ENCODE measurements around the gene TMCO1.

TMCO1 gene

GRCh38 chr1:165688046-165688445 lies 80.6 kb downstream of the TMCO1 start:
- Histone ChIP-seq H3K9me2 (replicated peaks; ENCODE audit: low read depth, low read length) (no peaks in the 10 kb centered on the region), H3K36me3 (ENCODE audit: insufficient read depth, low read length) (peaks cover 19% of the 10 kb centered on the region; the same call in 1 of the 2 replicates), H3K9ac (ENCODE audit: low read depth, low read length, poor library complexity, severe bottlenecking) (no peak overlapping the region), H3K27me3 (ENCODE audit: insufficient read depth, low read length, poor library complexity, severe bottlenecking) (no peaks in the 10 kb centered on the region), H3K4me1 (ENCODE audit: insufficient read depth, low read length, poor library complexity, severe bottlenecking) (peaks cover 21% of the 10 kb centered on the region), H3K9me3 (ENCODE audit: insufficient read depth, low read depth, low read length) (no peaks in the 10 kb centered on the region), H2AFZ (ENCODE audit: low read length) (no peak overlapping the region), H3K4me3 (ENCODE audit: low read length, poor library complexity, severe bottlenecking) (no peak overlapping the region), H4K20me1 (ENCODE audit: insufficient read depth, low read length, poor library complexity, severe bottlenecking) (peaks cover 23% of the 10 kb centered on the region), H3F3A (ENCODE audit: low read depth) (no peaks in the 10 kb centered on the region), H3K4me2 (ENCODE audit: low read depth, low read length, poor library complexity, severe bottlenecking) (no peak overlapping the region), H3K79me2 (ENCODE audit: insufficient read depth, low read length) (peaks cover 86% of the 10 kb centered on the region)
- TF ChIP-seq EZH2phosphoT487 (IDR thresholded peaks at IDR 0.05; ENCODE audit: borderline replicate concordance) (no peak), CTCF (conservative IDR thresholded peaks at IDR 0.05; ENCODE audit: low read length) (no peak)

GRCh38 chr1:165686971-165687433 lies 81.7 kb downstream of the TMCO1 start:
- H4K20me1 ChIP-seq (ENCODE audit: insufficient read depth, low read length, poor library complexity, severe bottlenecking), result peaks cover 23% of the 10 kb centered on the region

GRCh38 chr1:165686121-165686970 lies 82.3 kb downstream of the TMCO1 start:
- Histone ChIP-seq H3K9ac (ENCODE audit: low read depth, low read length, poor library complexity, severe bottlenecking) (peak overlapping the region; percentile 10), H3K4me3 (ENCODE audit: low read length, poor library complexity, severe bottlenecking) (no peak overlapping the region), H3K9me3 (ENCODE audit: insufficient read depth, low read depth, low read length) (no peaks in the 10 kb centered on the region), H3K4me1 (ENCODE audit: insufficient read depth, low read length, poor library complexity, severe bottlenecking) (peaks cover 21% of the 10 kb centered on the region), H2AFZ (ENCODE audit: low read length) (no peak overlapping the region), H3K36me3 (ENCODE audit: insufficient read depth, low read length) (peaks cover 35% of the 10 kb centered on the region), H3K27me3 (ENCODE audit: insufficient read depth, low read length, poor library complexity, severe bottlenecking) (no peaks in the 10 kb centered on the region), H3K9me2 (replicated peaks; ENCODE audit: low read depth, low read length) (no peaks in the 10 kb centered on the region), H3K79me2 (ENCODE audit: insufficient read depth, low read length) (peaks cover 82% of the 10 kb centered on the region), H3K4me2 (ENCODE audit: low read depth, low read length, poor library complexity, severe bottlenecking) (peak overlapping the region; percentile 29), H4K20me1 (ENCODE audit: insufficient read depth, low read length, poor library complexity, severe bottlenecking) (peaks cover 23% of the 10 kb centered on the region), H3F3A (ENCODE audit: low read depth) (no peaks in the 10 kb centered on the region)
- TF ChIP-seq CTCF (conservative IDR thresholded peaks at IDR 0.05; ENCODE audit: low read length) (peak; percentile 69), EZH2phosphoT487 (IDR thresholded peaks at IDR 0.05; ENCODE audit: borderline replicate concordance) (no peak)

More at GRCh38 chr1:165686971-165687433, 81.7 kb downstream of the TMCO1 start:
- Histone ChIP-seq H3K9me3 (ENCODE audit: insufficient read depth, low read depth, low read length) (no peaks in the 10 kb centered on the region), H3K9me2 (replicated peaks; ENCODE audit: low read depth, low read length) (no peaks in the 10 kb centered on the region), H3K27me3 (ENCODE audit: insufficient read depth, low read length, poor library complexity, severe bottlenecking) (no peaks in the 10 kb centered on the region), H3K4me3 (ENCODE audit: low read length, poor library complexity, severe bottlenecking) (no peak overlapping the region), H3K79me2 (ENCODE audit: insufficient read depth, low read length) (peaks cover 89% of the 10 kb centered on the region), H3F3A (ENCODE audit: low read depth) (no peaks in the 10 kb centered on the region), H2AFZ (ENCODE audit: low read length) (no peak overlapping the region), H3K4me2 (ENCODE audit: low read depth, low read length, poor library complexity, severe bottlenecking) (peak overlapping the region; percentile 29), H3K4me1 (ENCODE audit: insufficient read depth, low read length, poor library complexity, severe bottlenecking) (peaks cover 21% of the 10 kb centered on the region), H3K36me3 (ENCODE audit: insufficient read depth, low read length) (peaks cover 29% of the 10 kb centered on the region), H3K9ac (ENCODE audit: low read depth, low read length, poor library complexity, severe bottlenecking) (peak overlapping the region; percentile 10)
- TF ChIP-seq EZH2phosphoT487 (IDR thresholded peaks at IDR 0.05; ENCODE audit: borderline replicate concordance) (no peak), CTCF (conservative IDR thresholded peaks at IDR 0.05; ENCODE audit: low read length) (no peak)

Measured in Loucy (cell line).